Sciatic nerve (tissue), 2 donors: ENCODE results near the gene OCRL. TPM values are rescaled to one million over a fixed set of nuclear protein-coding genes. Genes with fewer than 3 reads are reported as not detected.

Experiments used
- ATAC-seq: fragments of 200-7000 bp; cut with Tn5 transposase; one replicate; pipeline ENCODE4 v1.9.1; 2020; ENCODE audit warnings: mild to moderate bottlenecking, moderate library complexity
- DNase-seq: peaks from one replicate; pipeline ENCODE4 v3.0.0-alpha.2; 2020; ENCODE audit warnings: low spot score
- intact Hi-C: fragments of 100-400 bp; cut with DNase I; formaldehyde crosslinking; loops from one replicate; pipeline ENCODE4 v1.14.2; 2022
- total RNA-seq: library from RNA; stranded (reverse); fragmentation: NEBNext Ultra II Directional; extraction: Animal tissue kit (Norgen Biotek cat#: 25700); gene quantifications from one replicate; pipeline ENCODE4 v1.2.1, GENCODE V29; 2021
- donor health status: DM: no; HTN: no; CAD: no.
- donor health status: DM: no; HTN: no; CAD: no.

OCRL gene
- total RNA-seq = 21.4 TPM

DNA sequence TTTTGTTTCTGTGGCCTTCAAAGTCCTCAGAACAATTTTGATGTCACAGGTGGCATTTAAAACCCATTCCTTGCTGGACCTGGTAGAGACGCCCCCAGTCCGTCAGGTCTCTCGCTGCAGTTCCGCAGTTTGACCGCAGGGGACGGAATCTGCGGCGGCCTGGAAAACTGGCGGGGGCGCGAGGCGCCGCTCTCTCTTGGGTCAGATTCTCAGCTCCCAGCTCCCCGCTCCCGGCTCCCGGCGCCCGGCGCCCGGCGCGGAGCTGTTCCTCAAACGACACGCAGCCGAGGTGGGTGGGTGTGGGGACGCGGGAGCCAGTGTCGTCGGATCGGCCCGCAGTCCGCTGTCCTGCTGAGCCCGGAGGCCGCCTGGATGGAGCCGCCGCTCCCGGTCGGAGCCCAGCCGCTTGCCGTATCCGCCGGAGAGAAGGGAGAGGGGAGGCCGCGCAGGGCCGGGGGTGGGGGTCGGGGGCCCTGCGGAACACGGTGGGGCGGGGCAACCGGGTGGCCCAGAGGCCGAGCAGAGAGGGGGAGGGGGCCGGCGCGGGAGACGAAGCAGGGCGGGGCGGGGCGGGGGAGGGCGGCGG lies at the start of gene OCRL:
OCRL (plus strand) TSS at position 192 of the 586 bp plus-strand sequence; CDS start at position 373, 181 bp downstream.
- ATAC-seq = peak; percentile 90
- peak; percentile 80 for DNase-seq
- intact Hi-C loops = no loop called here

DNA sequence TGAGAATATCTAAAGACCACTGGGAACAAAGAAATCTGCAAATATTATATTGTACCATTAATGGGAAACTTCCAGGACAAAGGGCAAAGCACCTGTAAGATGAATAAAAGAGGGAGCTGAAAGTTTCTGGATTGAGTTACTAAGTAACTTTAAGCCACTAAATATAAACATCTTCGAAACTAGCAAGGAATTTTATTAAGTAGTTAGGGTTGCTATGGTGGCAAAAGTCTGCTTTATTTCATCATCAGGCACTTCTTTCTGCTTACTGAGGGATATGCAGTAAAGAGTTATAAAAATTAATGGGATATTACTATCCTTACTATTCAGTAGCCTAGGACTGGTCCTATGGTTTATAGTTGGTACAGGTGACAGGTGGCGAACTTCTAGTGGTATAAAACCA lies 49.7 kb upstream of the OCRL start:
- DNase-seq (no peak), ATAC-seq (no peak)
- intact Hi-C loops = no loop called here

DNA sequence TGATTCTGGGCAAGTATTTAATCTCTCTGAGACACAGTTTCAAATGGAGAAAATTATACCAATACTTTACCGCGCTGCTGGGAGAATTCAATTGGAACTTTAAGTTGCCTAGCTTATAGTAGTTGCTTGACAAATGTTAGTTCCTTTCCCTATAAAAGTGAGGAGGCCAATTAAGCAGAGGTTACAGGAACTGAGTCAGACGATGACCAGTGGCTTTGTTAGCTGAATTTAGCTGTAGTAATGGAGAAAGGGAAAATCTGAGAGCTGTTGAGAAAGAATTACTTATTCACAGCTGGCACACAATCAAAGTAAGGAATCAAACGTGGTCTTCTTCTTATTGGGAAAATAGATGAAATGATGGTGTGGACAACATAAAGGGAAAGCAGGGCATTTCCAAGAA lies 46.4 kb upstream of the OCRL start:
- no peak for ATAC-seq
- intact Hi-C loops = no loop called here

DNA sequence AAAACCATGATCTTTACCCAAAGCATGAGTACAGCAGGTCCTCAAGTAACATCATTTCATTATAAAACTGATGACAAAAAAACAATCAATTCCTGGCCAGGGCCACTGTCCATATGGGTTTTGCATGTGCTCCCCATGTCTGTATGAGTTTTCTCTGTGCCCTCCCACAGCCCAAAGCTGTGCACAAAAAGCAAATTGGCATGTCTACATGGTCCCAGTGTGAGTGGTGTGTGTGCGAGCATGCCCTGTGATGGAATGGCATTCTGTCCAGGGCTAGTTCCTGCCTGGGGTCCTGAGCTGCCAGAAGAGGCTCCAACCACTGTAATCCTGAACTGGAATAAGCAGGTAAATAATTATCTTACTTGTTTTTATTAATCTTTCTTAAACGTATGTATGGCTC lies 45.2 kb upstream of the OCRL start:
- intact Hi-C loops = no loop called here
- DNase-seq = no peak
- no peak for ATAC-seq

More for the DNA sequence above, 46.4 kb upstream of the OCRL start:
- DNase-seq = no peak

DNA sequence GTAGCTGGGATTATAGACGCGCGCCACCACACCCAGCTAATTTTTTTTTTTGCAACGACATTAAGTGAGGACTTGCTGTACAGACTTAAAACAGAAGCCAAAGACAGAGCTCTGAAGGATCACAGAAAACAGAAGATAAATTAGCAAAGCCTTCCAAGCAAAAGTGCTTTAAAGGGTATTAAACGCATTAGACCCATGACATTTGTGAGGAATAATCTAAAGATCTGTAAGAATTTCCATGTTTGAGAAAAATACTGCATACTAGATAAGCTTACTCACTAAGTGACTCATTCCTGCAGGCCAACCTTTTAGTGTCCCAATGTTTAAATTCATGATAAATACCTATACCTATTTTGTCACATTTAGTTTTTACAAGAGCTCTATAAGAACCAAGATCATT lies 44.2 kb upstream of the OCRL start:
- intact Hi-C loops = no loop called here
- no peak for DNase-seq
- ATAC-seq = no peak

DNA sequence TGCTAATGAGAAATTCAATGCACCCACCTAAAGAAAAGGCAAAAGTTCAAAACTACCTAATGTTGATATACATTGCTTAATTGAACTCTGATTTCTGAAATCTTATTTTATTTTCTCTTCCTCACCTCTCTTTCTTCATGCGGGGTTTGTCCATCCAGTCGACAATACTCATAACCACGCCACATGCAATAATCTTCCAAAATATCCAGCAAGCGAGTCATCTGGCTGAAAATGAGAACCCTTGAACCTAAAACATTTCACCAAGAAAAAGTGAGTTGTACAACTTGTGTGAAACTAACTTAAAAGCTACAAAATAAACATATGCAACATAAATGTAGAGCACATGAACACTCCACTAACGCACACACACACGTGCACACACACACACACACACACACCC lies 43.4 kb upstream of the OCRL start:
- DNase-seq (no peak), ATAC-seq (no peak)
- intact Hi-C loops = no loop called here

DNA sequence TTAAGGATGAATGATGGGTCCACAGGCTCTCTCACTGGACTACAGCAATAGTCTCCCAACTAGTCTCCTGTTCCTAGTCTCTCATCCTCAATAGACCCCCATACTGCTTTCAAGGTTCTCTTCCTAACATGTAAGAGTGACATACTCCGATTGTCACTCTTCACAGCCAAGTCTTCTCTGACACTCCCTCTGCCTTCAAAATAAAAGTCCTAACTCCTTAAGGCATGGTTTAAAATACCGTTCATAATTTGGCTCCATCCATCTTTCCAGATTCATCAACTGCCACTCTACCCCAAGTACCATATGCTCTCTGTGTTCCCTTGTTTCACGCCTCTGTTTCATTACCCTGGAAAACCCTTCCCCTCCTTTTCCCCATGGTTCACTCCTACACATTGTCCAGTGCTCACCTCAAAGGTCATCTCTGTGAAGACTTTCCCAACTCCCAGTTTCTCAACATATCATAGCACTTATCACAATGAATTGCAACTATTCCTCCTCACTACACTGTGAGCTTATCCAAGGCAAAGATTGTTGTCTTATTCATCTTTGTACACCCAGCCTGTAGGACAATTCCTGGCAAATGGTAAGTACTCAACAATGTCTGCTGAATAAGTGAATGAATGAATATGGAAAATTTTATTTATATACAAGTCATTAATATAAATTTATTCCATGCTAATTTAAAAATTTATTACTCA lies 42.8 kb upstream of the OCRL start:
- ATAC-seq (no peak), DNase-seq (no peak)
- intact Hi-C loops = no loop called here

DNA sequence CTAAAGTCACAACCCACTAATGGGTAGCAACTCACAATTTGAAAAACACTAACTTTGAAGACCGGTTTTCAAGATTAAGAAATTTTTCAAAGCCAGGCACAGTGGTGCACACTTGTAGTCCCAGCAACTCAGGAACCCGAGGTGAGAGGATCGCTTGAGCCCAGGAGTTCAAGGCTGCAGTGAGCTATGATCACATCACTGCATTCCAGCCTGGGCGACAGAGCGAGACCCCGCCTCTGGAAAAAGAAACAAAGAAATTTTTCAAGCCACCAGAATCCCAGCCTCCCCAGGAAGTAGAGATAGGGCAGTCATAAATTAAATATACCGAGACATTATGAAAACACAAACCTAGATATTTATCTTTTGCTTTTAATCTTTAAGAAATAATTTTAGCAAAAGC lies 29.7 kb upstream of the OCRL start:
- intact Hi-C loops = no loop called here
- ATAC-seq (no peak), DNase-seq (no peak)

DNA sequence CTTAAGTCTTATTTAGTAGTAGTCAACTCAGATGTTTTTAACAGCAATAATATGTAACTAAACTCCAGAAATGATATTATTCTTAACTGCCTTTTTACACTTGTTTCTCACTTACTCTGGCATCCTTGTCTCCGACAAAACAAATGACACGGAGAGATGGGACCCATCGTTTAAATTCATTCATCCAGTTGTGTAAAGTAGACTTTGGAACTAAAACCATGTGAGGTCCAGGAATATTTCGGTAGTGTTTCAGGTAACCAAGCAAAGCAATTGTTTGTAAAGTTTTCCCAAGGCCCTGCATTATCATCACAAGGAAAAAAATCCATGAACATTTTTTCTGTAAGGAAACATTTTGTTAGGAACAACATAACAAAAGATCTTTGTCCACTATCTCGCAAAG lies 28.4 kb upstream of the OCRL start:
- ATAC-seq (no peak), DNase-seq (no peak)
- intact Hi-C loops = no loop called here

DNA sequence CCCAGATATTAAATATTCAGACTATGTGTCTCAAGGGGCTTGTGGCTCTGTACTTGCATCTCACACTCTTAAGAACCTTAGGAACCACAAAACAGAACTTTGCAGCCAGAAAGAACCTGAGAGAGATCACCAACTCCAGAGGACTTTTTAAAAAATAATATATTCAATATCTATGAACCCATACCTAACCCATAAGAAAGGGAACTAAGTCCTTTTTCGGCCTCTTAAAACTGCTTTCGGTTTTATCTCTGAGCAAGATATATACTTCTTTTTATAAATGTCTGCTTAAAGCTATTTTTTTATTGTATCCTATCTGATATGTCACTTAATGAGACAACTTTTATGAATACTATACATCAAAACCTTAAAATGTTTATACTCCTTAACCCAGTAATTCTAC lies 27.6 kb upstream of the OCRL start:
- ATAC-seq (no peak), DNase-seq (no peak)
- intact Hi-C loops = no loop called here

DNA sequence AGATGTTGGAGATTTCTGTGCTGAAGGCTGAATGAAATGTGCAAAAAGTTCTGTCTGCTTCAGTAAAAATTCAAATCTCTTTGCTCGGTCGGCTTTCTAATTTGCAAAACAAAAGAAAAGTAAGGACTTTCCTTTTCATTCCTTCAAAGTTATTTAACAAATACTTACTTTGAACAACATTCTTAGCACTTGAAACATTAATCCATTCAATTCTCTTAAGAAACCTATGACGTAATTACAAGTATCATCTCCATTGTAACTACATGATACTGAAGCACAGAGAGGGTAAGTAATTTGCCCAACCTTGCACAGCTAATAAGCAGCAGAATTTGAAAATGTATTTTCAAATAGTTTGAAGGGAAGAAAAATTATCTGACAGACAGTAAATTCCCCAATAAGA lies 23.7 kb upstream of the OCRL start:
- intact Hi-C loops = no loop called here
- ATAC-seq (no peak), DNase-seq (no peak)

DNA sequence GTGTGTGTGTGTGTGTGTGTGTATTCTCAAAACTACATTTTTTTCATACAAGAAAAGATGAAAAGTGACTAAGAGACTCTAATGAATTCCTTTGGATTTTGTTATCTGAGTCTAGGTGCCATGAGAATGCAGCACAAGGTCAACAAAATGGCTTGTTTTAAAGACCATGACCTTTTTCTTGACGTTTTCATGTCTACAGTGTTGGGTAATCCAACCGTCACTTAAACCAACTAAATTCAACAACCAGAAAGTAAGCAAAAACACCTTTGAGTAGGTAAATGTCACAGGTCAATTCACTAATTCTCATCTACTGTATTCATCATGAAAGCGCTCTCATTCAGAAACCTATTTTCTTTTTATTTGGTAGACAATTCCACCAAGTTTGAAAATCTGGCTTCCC lies 19.9 kb upstream of the OCRL start:
- DNase-seq (no peak), ATAC-seq (no peak)
- intact Hi-C loops = no loop called here

DNA sequence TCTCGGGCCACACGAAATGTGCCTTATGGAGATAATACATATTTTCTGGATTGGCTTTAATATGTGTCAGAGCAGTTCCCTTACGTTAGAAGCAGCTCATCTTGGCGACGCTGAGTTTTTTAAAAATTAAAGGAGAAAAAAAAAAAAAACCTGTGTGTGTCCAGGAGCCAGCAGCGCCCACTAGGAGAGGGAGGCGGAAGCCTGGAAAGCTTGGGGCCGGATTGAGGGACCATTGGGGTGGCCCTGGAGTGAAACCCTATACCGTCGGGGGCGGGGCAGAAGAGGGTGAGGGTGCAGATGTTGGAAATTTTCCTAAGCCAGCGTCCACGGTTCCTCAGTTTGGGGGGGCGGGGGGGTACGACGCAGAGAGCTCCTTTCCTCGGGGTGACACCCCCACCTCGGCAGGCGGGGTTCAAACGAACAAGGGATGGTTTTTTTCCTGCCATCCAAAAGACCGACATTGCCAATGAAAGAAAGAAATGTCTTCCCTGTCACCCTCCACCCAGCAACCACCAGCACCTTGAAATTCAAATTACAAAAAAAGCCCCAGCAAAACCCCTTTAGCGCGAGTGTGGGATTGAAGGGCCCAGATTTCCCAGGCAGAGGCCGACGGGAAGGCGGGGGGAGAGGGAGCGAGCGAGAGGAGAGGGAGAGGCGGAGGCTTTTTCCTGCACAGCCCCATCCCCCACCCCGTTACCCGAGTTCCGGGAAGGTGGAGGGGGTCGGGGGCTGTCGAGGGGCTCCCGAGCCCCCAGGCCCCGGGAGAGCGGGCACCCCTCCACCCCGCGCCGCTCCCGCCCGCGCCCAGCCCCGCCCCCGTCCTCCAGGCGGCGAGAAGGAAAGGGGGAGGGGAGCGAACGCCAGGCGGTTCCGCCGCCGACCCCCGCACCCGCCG lies 17.6 kb upstream of the OCRL start:
- ATAC-seq (peak; percentile 78), DNase-seq (peak; percentile 75)
- intact Hi-C loops = no loop called here

DNA sequence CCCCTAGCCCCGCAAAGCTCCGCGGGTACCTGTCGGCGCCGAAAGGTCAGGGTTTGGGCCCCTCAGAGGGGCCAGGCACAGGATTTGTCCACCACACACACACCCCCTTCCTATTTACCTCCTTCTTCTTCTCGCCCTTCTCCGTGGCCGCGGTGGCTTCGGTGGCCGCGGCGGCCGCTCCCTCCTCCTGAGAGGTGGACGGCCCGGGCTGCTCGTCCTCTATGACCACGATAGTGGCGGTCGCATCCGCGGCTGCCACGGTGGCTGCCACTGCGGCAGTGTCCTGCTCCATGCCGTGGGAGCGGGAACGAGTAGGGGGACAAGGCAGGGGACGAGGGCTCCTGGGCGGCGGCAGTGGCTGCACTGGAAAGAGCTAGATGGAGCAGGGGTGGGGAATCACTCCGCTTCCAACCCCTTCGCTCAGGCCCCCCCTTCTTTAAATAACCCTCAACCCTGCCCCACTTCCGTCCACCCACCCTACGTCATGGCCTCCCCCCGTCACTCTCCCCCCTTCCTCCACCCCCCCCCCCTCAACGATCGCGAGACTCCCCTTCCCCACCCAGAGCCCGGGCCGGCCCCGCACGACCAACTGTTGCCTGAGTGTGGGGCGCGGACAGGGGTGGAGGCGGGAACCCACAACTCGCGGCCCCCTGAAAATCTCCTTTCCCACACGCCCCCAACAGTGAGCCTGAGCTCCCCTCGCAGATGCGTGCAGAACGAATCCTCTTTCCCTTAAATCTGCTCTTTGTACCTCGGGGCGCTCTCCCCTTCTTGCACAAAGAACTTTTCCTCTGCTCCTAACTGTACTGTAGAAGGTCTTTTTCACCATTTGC lies 16.8 kb upstream of the OCRL start, which contains the start of gene SMARCA1:
SMARCA1 (minus strand) TSS at position 412 of the 833 bp plus-strand sequence; CDS start at position 292, 120 bp downstream.
- DNase-seq = peak; percentile 68
- intact Hi-C loops = no loop called here
- peak; percentile 88 for ATAC-seq

DNA sequence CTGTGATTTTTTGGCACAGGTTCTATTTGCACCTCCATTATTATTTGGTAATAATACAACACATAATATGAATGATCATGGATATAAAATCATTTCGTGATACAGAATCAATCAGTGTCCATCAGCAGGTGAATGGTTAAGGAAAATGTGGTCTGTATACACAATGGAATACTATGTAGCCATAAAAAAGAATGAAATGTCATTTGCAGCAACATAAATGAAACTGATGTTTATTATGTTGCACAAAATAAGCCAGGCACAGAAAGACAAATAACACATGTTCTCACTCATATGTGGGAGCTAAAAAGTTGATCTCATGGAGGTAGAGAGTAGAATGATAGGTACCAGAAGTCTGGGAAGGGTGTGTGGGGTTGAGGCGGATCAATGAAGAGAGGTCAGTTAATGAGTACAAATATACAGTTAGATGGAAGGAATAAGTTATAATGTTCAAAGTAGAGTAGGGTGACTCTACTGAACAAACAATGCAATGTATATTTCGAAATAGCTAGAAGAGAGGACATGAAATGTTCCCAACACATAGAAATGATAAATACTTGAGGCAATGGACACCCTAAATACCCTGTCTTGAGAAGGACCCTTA lies 15.7 kb upstream of the OCRL start:
- DNase-seq = no peak
- intact Hi-C loops = no loop called here
- no peak for ATAC-seq

DNA sequence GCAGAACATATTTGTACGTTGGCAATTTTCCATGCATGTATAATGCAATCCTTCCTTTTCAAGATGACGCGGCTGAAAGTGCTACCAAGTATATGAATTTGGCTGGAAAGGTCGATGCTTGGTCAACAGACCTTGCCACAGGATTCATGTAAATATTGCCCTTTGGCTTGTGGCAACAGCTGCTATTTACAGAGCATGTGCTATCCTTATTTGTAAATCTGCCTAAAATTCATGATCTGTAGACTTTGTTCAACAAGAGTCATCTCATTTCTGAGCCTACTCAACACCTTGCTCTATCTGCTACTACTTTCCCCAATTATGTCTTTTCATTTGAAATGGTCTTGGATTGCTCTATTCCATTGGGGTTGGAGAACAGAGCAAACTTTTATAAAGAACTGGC lies 14.9 kb upstream of the OCRL start:
- intact Hi-C loops = no loop called here
- ATAC-seq (peak; percentile 46), DNase-seq (no peak)

DNA sequence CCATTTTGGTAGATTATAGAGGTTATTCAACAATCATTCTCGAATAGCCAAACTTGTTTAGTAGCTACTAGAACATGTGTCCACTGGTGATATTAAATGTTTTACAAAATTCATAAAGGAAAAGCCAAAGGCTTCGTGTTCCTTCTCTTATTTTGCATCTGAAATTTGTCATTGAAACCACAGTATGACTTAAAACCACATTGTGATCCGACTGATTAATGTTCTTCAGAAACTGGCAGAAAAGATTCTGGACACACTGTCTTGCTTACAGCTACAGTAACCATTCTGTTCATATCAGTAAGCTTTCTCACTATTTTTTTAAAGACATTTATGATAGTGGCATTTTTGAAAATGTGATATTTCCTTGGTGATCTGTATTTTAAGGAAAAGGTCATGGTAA lies 14.2 kb upstream of the OCRL start:
- DNase-seq (no peak), ATAC-seq (no peak)
- intact Hi-C loops = no loop called here

DNA sequence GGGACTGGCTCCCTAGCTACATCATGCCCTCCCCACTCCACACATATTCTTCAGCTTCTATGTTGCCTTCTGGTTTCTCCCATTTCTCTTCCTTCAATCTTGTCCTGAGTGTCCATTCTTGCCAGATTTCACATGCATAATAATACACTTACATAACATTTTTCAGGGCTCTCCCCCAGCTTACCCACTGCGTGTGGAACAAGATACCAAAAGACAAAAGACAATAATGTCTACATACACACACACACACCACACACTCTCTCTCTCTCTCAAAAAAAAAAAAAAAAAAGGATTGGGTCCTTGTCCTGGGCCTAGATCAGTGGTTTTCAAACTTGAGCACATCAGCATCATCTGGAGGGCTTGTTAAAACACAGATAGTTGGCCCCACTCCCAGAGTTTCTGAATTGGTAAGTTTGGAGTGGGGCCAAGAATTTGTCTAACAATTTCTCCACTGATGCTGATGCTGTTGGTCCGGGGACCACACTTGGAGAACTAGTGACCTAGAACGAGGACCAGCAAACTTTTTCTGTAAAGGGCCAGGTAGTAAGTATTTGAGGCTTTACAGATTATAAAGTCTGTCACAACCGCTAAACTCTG lies 10.3 kb upstream of the OCRL start:
- ATAC-seq (peak; percentile 73), DNase-seq (no peak)
- intact Hi-C loops = no loop called here
